ENCODE results near the gene ATP8A2. TPM values are rescaled to one million over a fixed set of nuclear protein-coding genes. Genes with fewer than 3 reads are reported as not detected.
A peak's percentile ranks its signal among the peaks of the same experiment; 100 is the strongest.

The ATP8A2 gene
- total RNA-seq (2012; rRNA removed) (0.18 and 0.28 TPM in 2 replicates), polyA plus RNA-seq (2012; rRNA removed) (0.02 and 0.04 TPM in 2 replicates), Bru-seq, nascent RNA (percentile 6 among the genes with signal in this experiment), BruChase-seq, experiment 1, labeled RNA remaining after a 6-hour chase (percentile 4 among the genes with signal in this experiment), BruChase-seq, experiment 2, labeled RNA remaining after a 2-hour chase (percentile 7 among the genes with signal in this experiment)
- polyA plus RNA-seq (2012; cell fraction: cytosol; rRNA removed): 0.01 and 0.03 TPM in 2 replicates
- 0.01 and 0.02 TPM in 2 replicates for polyA plus RNA-seq (2012; cell fraction: nucleus; rRNA removed; ENCODE audit: low replicate concordance)
- long read RNA-seq: 0 reads

GRCh38 chr13:25371875-25372283, at the start of gene ATP8A2:
Gene ATP8A2 (plus strand): TSS chr13:25371974. CDS start chr13:25372213, 239 bp downstream.
- Histone ChIP-seq H3K79me1 (ENCODE audit: low read depth in 1 of 2, low read length in 2 of 2) (no peaks in the 10 kb centered on the region), H2AK5ac (ENCODE audit: low read depth, low read length) (no peak within 1 kb of the TSS), H3K4ac (ENCODE audit: low read depth, low read length) (no peak within 1 kb of the TSS), H3K23ac (ENCODE audit: low read depth, low read length) (no peak within 1 kb of the TSS; the same call in 1 of the 2 replicates), H4K8ac (ENCODE audit: low read depth in 2 of 2, low read length in 2 of 2) (no peak within 1 kb of the TSS), H3K27me3 (ENCODE audit: control insufficient read depth, insufficient read depth, low read length) (peaks cover 57% of the 10 kb centered on the region), H3K14ac (replicated peaks; ENCODE audit: low read depth, low read length) (no peak within 1 kb of the TSS), H2BK15ac (ENCODE audit: low read depth, low read length) (no peak within 1 kb of the TSS), H3K27ac (ENCODE audit: insufficient read depth, low read length) (no peak within 1 kb of the TSS), H4K20me1 (ENCODE audit: insufficient read depth, low read length) (no peaks in the 10 kb centered on the region), H2AK9ac (replicated peaks; ENCODE audit: low read depth, low read length, poor library complexity) (no peak within 1 kb of the TSS), H4K5ac (ENCODE audit: low read depth, low read length) (no peak within 1 kb of the TSS), H2AFZ (replicated peaks; ENCODE audit: low read length, poor library complexity) (peak within 1 kb of the TSS; percentile 77), H3K9me3 (ENCODE audit: control insufficient read depth, insufficient read depth, low read length) (no peaks in the 10 kb centered on the region), H2BK120ac (ENCODE audit: low read depth, low read length) (no peak within 1 kb of the TSS), H3K4me3 (ENCODE audit: insufficient read depth, low read depth, low read length) (peak within 1 kb of the TSS; percentile 45), H3K36me3 (ENCODE audit: control insufficient read depth, insufficient read depth, low read length) (no peaks in the 10 kb centered on the region), H3K9me1 (ENCODE audit: insufficient read depth, low read length) (no peaks in the 10 kb centered on the region), H2BK5ac (ENCODE audit: low read depth, low read length, poor library complexity, severe bottlenecking) (no peak within 1 kb of the TSS), H4K91ac (ENCODE audit: insufficient read depth, low read depth, low read length) (no peak within 1 kb of the TSS), H3K4me1 (ENCODE audit: control insufficient read depth, insufficient read depth, low read length) (no peaks in the 10 kb centered on the region), H2BK20ac (ENCODE audit: low read depth, low read length) (no peak within 1 kb of the TSS), H3K9ac (ENCODE audit: low read depth, low read length) (no peak within 1 kb of the TSS), H3K4me2 (ENCODE audit: low read depth, low read length) (peak within 1 kb of the TSS; percentile 86), H3K56ac (ENCODE audit: extremely low read depth, insufficient read depth, low read length) (no peak within 1 kb of the TSS), H3K18ac (ENCODE audit: low read depth, low read length) (no peak within 1 kb of the TSS)
- DNase-seq: no peak
- TF ChIP-seq NFE2L2 (IDR thresholded peaks at IDR 0.05; ENCODE audit: low read depth, low read length): no peak
- no peak for TF ChIP-seq POLR2A (IDR thresholded peaks at IDR 0.05; ENCODE audit: low read depth, low read length)
- TF ChIP-seq, protein P1, sequence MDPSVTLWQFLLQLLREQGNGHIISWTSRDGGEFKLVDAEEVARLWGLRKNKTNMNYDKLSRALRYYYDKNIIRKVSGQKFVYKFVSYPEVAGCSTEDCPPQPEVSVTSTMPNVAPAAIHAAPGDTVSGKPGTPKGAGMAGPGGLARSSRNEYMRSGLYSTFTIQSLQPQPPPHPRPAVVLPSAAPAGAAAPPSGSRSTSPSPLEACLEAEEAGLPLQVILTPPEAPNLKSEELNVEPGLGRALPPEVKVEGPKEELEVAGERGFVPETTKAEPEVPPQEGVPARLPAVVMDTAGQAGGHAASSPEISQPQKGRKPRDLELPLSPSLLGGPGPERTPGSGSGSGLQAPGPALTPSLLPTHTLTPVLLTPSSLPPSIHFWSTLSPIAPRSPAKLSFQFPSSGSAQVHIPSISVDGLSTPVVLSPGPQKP (IDR thresholded peaks at IDR 0.05; ENCODE audit: borderline replicate concordance, low read depth, low read length): no peak
- TF ChIP-seq MAFK (IDR thresholded peaks at IDR 0.05; ENCODE audit: low read depth, low read length): no peak
- no peak for TF ChIP-seq RAD21 (IDR thresholded peaks at IDR 0.05; ENCODE audit: low read length)
- no peak for TF ChIP-seq MXI1 (IDR thresholded peaks at IDR 0.05; ENCODE audit: borderline replicate concordance, low read depth, low read length)
- no peak for TF ChIP-seq BHLHE40 (IDR thresholded peaks at IDR 0.05; ENCODE audit: low read depth, low read length)
- no peak for TF ChIP-seq MAZ (IDR thresholded peaks at IDR 0.05; ENCODE audit: borderline replicate concordance, low read depth, low read length)
- no peak for TF ChIP-seq CHD1 (IDR thresholded peaks at IDR 0.05; ENCODE audit: low read depth, low read length)
- 0% methylated on average over 18 of the region's 58 CpGs; no CpG with 5 or more reads in 1 of the 2 experiments for WGBS, 2 experiments (ENCODE audit: extremely low coverage in 2 of 2, insufficient read length in 1 of 2)
- peak; percentile 77 for ATAC-seq (ENCODE audit: low read depth)
- ChIA-PET CTCF (no interaction called here), POLR2A (ENCODE audit: unreplicated experiment) (no interaction called here)
- BruUV-seq (replicated peaks): no TSS peak
- dilution Hi-C loops (cut with HindIII; ENCODE audit: low sequenced_read_pairs, unreplicated experiment): no loop called here
- intact Hi-C loops (cut with micrococcal nuclease): no loop called here
- in situ Hi-C loops (cut with MboI; ENCODE audit: low sequenced_read_pairs): loop anchor here (10.0 kb wide), 1 partner anchor 137 kb away; no protein-coding TSS in a partner anchor
